Esophagus muscularis mucosa (tissue), 4 donors: ENCODE data around the gene COG5. TPM values are rescaled to one million over a fixed set of nuclear protein-coding genes. Genes with fewer than 3 reads are reported as not detected.

Source experiments
- DNase-seq: peaks from one replicate; pipeline ENCODE4 v3.0.0-alpha.2; 2017; ENCODE audit errors: extremely low spot score
- H3K27ac ChIP-seq, 4 donors: fragments of 200-600 bp; sonication (generic); replicated peaks in 1 of 4; 1 replicate in 3 of 4; 2 replicates in 1 of 4; pipeline ENCODE4 v1.5.1; 2016 to 2019; ENCODE audit warnings: mild to moderate bottlenecking in 1 of 4
- H3K27me3 ChIP-seq, 4 donors: fragments of 200-600 bp; sonication (generic); one replicate each; pipeline versions ENCODE4 v1.5.1 to v1.6.0; 2016 to 2019
- H3K36me3 ChIP-seq, 4 donors: fragments of 200-600 bp; sonication (generic); one replicate each; pipeline ENCODE4 v1.5.1; 2016 to 2019
- H3K4me1 ChIP-seq, 4 donors: fragments of 200-600 bp; sonication (generic); one replicate each; pipeline ENCODE4 v1.5.1; 2016 to 2019
- H3K4me3 ChIP-seq, 4 donors: fragments of 200-600 bp; sonication (generic); 1 replicate in 2 of 4; 2 replicates in 2 of 4; pipeline ENCODE4 v1.5.1; 2016 to 2019; ENCODE audit warnings: mild to moderate bottlenecking in 4 of 4, moderate library complexity in 1 of 4
- H3K9me3 ChIP-seq, 4 donors: fragments of 200-600 bp; sonication (generic); 1 replicate in 3 of 4; 2 replicates in 1 of 4; pipeline ENCODE4 v1.5.1; 2016 to 2019
- EP300 ChIP-seq: sonication (generic); formaldehyde crosslinking; IDR thresholded peaks from one replicate; pipeline ENCODE4 v1.6.1; 2017; ENCODE audit warnings: antibody characterized with exemption
- POLR2A ChIP-seq: fragments of 450-650 bp; IDR thresholded peaks from one replicate; pipeline ENCODE4 v1.6.1; 2017; ENCODE audit warnings: antibody characterized with exemption, moderate library complexity, mild to moderate bottlenecking, low read depth
- POLR2AphosphoS5 ChIP-seq, 2 donors: sonication (generic); formaldehyde crosslinking; IDR thresholded peaks; one replicate each; pipeline ENCODE4 v1.6.1; 2017; ENCODE audit warnings: antibody characterized with exemption in 2 of 2
- WGBS: methylation state at CpG from one replicate; pipeline ENCODE4 v1.1.5; 2018; 5-methylcytosine and 5-hydroxymethylcytosine counted together
- intact Hi-C: fragments of 100-400 bp; cut with DNase I; formaldehyde crosslinking; loops from one replicate; pipeline ENCODE4 v1.15.1; 2023
- total RNA-seq, 4 donors: library from RNA; depleted of rRNA; stranded (reverse); fragments of >200 nt; gene quantifications; one replicate each; pipeline versions ENCODE4 v1.1.0 to v1.2.1, GENCODE V29; 2016
- TF ChIP-seq, protein P1 (sequence below), 3 experiments: fragments of 200-600 bp in 2 of 3; fragments of 450-650 bp in 1 of 3; sonication (generic) in 2 of 3; IDR thresholded peaks; one replicate each; pipeline ENCODE4 v1.5.1; 2017 to 2019; ENCODE audit warnings: antibody characterized with exemption in 3 of 3, mild to moderate bottlenecking in 2 of 3, moderate library complexity in 1 of 3

Gene COG5
- total RNA-seq, 4 donors from 2014 or later = 20.3 to 33.4 (median 24.9) TPM

DNA sequence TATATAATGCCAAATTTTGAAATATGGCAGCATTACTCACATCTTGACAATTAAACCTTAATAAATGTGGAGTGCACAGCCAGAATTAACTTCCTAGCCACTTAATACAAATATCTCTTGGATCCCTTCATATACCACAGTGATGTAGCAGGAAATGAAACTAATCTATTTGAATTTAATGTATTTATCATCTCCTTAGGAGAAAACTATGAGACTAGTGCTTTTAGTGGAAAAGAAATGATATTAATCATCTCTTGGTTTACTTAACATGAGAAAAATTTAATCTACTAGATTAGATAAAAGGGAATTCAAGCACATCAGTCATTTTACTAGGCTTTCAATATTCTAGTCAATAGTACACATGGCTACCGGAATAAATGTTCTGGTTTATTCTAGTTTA, 149.5 kb downstream of the COG5 start:
- no peaks in the 10 kb centered on the region for H3K4me1 ChIP-seq
- intact Hi-C loops = no loop called here

DNA sequence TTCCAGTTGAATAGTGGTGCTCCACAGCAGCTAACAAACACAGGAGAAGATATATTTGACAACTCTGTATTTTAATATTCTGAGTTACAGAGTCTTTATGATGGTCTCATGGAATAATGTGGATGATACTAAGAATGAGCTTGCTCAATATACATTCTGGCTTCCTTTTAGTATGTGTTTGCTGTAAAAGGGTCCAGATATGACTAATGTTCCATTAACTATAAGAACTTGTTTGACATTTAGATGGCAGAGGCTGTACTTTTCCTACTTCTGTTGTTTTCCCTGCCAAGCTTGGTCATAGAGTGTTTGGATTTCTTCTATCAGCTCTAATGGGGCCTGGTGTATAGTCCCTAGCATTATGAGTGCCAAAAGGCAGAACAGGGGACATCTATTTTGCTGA, 155.4 kb downstream of the COG5 start:
- Histone ChIP-seq H3K27ac (no peak overlapping the region), H3K9me3 (no peaks in the 10 kb centered on the region), H3K4me3 (no peak overlapping the region), H3K36me3 (peaks cover 0 to 16% (median 8%) of the 10 kb centered on the region in 4 donors), H3K4me1 (no peaks in the 10 kb centered on the region), H3K27me3 (no peaks in the 10 kb centered on the region)
- intact Hi-C loops = no loop called here
- no peak for TF ChIP-seq POLR2A
- no peak for DNase-seq

More for the DNA sequence above, 149.5 kb downstream of the COG5 start:
- Histone ChIP-seq H3K27me3 (no peaks in the 10 kb centered on the region), H3K4me3 (no peak overlapping the region), H3K9me3 (no peaks in the 10 kb centered on the region), H3K27ac (no peak overlapping the region), H3K36me3 (peaks cover 0 to 16% (median 5%) of the 10 kb centered on the region in 4 donors)
- WGBS = 100% methylated on average over 1 of the region's 1 CpG
- DNase-seq = no peak
- TF ChIP-seq EP300 (no peak), POLR2A (no peak)
- TF ChIP-seq, protein P1, sequence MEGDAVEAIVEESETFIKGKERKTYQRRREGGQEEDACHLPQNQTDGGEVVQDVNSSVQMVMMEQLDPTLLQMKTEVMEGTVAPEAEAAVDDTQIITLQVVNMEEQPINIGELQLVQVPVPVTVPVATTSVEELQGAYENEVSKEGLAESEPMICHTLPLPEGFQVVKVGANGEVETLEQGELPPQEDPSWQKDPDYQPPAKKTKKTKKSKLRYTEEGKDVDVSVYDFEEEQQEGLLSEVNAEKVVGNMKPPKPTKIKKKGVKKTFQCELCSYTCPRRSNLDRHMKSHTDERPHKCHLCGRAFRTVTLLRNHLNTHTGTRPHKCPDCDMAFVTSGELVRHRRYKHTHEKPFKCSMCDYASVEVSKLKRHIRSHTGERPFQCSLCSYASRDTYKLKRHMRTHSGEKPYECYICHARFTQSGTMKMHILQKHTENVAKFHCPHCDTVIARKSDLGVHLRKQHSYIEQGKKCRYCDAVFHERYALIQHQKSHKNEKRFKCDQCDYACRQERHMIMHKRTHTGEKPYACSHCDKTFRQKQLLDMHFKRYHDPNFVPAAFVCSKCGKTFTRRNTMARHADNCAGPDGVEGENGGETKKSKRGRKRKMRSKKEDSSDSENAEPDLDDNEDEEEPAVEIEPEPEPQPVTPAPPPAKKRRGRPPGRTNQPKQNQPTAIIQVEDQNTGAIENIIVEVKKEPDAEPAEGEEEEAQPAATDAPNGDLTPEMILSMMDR (IDR thresholded peaks at IDR 0.05) = no peak

DNA sequence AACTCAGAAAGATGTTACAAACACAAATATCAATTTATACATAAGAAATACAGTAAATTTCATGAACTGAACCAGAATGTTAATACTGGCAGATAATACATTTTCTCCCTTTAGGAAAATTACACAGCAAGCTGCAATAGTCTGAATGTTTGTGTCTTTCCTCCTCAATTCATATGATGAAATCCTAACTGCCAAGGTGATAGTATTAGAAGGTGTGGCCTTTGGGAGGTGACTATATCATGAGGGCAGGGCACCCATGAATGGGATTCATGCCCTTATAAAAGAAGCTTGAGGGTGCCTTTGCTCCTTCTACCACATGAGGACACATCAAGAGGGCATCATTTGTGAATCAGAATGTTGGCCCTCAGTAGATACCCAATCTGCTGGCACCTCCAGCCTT, 158.2 kb downstream of the COG5 start:
- Histone ChIP-seq H3K9me3 (no peaks in the 10 kb centered on the region), H3K4me3 (no peak overlapping the region), H3K27me3 (no peaks in the 10 kb centered on the region), H3K4me1 (no peaks in the 10 kb centered on the region), H3K27ac (no peak overlapping the region), H3K36me3 (peaks cover 0 to 12% (median 4%) of the 10 kb centered on the region in 4 donors)
- no peak for TF ChIP-seq POLR2A
- no peak for TF ChIP-seq EP300
- no peak for TF ChIP-seq POLR2AphosphoS5 (IDR thresholded peaks at IDR 0.05)
- TF ChIP-seq, protein P1 (IDR thresholded peaks at IDR 0.05) = no peak
- intact Hi-C loops = no loop called here
- DNase-seq = no peak

DNA sequence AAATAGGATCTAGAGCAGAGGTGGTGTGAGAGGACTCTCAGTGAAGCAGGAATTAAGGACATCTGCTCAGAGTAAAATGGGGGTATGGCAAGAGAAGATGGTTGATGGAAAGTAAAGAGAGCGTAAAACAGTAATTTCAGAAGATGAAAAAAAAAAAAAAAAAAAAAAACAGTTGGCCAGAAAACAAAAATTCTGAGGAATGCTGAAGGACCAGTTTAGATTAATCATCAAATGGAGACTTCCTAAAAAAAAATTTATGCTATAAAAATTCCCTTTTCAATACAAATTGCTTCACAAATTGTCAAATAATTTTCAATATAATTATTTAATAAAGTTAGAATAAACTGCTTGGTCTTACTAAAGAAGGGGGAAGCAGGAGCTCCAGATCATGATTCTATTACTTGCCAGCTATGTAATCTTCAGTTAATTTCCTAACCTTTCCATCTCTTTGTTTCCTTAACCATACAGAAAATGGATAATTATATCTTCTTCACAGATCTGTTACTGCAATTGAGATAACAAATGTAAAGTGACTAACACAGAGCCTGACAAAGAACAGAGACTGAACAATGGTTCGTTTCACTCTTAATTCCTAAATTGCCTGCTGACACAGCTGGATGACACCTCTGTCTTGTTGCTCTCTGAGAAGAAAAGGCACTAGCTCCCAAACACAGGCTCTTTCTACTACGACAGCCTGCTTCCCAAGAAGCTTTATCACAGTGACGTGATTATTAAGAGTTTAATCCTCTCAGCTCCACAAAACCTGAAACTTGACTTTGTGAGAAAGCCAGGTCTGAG, 158.8 kb downstream of the COG5 start:
- DNase-seq = no peak
- no peak overlapping the region for H3K4me3 ChIP-seq
- no peaks in the 10 kb centered on the region for H3K9me3 ChIP-seq
- H3K27me3 ChIP-seq = no peaks in the 10 kb centered on the region
- no peak for TF ChIP-seq POLR2AphosphoS5 (IDR thresholded peaks at IDR 0.05)
- TF ChIP-seq POLR2A = no peak
- TF ChIP-seq, protein P1 (IDR thresholded peaks at IDR 0.05) = no peak
- no peak for TF ChIP-seq EP300
- 82% methylated on average over 4 of the region's 4 CpGs for WGBS
- no peaks in the 10 kb centered on the region for H3K4me1 ChIP-seq
- intact Hi-C loops = no loop called here
- H3K36me3 ChIP-seq = peaks cover 0 to 6% (median under 1%) of the 10 kb centered on the region in 4 donors
- no peak overlapping the region for H3K27ac ChIP-seq

DNA sequence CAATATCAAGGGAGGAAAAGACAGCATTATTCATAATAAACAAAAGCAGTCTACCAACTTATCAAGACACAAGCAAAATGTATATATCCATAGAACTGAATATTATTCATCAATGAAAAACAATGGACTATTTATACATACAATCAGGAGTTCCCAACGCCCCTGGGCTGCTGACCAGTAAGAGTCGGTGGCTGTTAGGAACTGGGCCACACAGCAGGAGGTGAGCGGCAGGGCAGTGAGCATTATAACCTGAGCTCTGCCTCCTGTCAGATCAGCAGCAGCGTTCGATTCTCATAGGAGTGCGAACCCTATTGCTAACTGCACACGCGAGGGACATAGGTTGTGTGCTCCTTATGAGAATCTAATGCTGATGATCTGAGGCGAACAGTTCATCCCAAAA, 165.6 kb downstream of the COG5 start:
- Histone ChIP-seq H3K36me3 (no peaks in the 10 kb centered on the region), H3K27me3 (no peaks in the 10 kb centered on the region), H3K4me1 (no peaks in the 10 kb centered on the region), H3K4me3 (no peak overlapping the region), H3K27ac (no peak overlapping the region), H3K9me3 (no peaks in the 10 kb centered on the region)
- WGBS = 95% methylated on average over 9 of the region's 9 CpGs
- intact Hi-C loops = no loop called here
- DNase-seq = no peak
- TF ChIP-seq POLR2AphosphoS5 (IDR thresholded peaks at IDR 0.05) = no peak
- TF ChIP-seq, protein P1 (IDR thresholded peaks at IDR 0.05) = no peak
- TF ChIP-seq EP300 = no peak
- no peak for TF ChIP-seq POLR2A
